ENCODE results near the gene CD7.

Gene CD7

DNA sequence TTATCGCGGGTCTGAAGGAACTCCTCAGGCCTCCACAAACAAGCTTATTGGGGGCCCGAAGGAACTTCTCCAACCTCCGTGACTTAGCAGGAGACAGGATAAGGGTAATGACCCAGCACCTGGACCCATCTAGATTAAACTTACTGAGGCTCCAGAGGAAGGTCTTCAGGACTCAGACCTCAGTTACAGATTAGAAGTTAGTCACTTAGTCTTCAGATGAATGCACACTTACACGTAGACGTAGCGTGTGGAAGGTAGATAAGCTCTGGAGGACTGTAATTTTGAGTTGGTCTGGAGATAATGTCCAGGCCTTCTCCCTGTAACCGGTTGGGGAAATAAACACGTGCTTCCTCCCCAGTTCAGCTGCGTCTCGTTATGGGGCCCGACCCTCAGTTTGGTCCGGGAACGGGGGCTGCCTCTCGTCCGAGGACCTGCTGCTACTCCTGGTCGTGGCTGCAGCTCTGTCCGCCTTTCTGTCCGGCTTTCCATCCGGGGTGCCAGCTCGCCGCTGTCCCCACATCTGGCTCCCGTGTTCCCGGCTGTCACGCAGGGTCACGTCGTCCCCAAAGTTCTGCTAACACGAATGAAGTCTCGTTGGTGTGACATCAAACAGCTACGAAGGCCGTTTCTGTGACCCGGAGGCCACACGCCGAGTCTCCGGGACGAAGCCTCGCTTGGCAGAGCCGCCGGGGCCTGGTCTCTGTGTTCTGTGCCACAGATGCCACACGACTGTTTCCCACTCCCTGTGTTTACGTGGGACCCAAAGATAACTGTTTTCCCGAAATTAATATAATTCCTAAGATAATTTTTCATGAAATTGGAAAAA is 28.0 kb upstream of the CD7 start:
- TF ChIP-seq, protein P1, sequence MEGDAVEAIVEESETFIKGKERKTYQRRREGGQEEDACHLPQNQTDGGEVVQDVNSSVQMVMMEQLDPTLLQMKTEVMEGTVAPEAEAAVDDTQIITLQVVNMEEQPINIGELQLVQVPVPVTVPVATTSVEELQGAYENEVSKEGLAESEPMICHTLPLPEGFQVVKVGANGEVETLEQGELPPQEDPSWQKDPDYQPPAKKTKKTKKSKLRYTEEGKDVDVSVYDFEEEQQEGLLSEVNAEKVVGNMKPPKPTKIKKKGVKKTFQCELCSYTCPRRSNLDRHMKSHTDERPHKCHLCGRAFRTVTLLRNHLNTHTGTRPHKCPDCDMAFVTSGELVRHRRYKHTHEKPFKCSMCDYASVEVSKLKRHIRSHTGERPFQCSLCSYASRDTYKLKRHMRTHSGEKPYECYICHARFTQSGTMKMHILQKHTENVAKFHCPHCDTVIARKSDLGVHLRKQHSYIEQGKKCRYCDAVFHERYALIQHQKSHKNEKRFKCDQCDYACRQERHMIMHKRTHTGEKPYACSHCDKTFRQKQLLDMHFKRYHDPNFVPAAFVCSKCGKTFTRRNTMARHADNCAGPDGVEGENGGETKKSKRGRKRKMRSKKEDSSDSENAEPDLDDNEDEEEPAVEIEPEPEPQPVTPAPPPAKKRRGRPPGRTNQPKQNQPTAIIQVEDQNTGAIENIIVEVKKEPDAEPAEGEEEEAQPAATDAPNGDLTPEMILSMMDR (IDR thresholded peaks at IDR 0.05; ENCODE audit: insufficient read depth, low read depth, low read length, missing control alignments), result no peak
- H3K4me3 ChIP-seq (ENCODE audit: low read depth, low read length), result no peak overlapping the region
- no peak for DNase-seq (ENCODE audit: low read depth)

DNA sequence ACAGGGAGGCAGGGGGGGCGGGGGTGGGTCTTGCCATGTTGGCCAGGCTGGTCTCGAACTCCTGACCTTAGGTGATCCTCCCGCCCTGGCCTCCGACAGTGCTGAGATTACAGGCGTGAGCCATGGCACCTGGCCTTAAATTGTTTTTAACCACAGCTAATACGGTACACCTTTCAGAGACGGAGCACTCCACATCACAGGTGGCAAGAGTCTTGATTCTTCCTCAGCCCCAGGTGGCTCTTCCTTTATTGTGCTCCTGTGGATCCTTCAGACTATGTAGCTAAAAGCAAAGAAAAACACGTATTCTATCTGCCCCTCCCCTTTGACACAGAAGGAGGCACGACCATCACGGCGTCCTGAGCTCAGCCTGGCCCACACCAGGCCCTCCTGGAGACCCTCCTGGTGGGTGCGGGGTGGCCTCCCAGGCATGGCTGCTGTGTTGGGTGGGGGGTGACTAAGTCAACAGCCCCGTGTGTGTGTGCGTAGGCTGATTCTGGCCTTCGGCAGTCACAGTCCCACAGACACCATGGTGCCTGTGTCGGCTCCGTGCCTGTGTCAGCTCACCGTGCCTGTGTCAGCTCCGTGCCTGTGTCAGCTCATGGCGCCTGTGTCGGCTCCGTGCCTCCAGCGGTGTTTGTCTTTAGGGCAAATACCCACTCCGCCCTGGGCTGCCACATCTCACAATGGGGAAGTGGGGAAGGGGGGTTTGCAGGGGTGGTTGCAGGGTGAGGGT is 26.9 kb upstream of the CD7 start:
- TF ChIP-seq, protein P1 (IDR thresholded peaks at IDR 0.05; ENCODE audit: insufficient read depth, low read depth, low read length, missing control alignments), result no peak
- DNase-seq (ENCODE audit: low read depth), result no peak
- H3K4me3 ChIP-seq (ENCODE audit: low read depth, low read length), result no peak overlapping the region

GRCh38 chr17:82343560-82343959 is 26.2 kb upstream of the CD7 start:
- DNase-seq (ENCODE audit: low read depth), result no peak
- H3K4me3 ChIP-seq (ENCODE audit: low read depth, low read length), result no peak overlapping the region
- TF ChIP-seq, protein P1 (IDR thresholded peaks at IDR 0.05; ENCODE audit: insufficient read depth, low read depth, low read length, missing control alignments), result no peak

DNA sequence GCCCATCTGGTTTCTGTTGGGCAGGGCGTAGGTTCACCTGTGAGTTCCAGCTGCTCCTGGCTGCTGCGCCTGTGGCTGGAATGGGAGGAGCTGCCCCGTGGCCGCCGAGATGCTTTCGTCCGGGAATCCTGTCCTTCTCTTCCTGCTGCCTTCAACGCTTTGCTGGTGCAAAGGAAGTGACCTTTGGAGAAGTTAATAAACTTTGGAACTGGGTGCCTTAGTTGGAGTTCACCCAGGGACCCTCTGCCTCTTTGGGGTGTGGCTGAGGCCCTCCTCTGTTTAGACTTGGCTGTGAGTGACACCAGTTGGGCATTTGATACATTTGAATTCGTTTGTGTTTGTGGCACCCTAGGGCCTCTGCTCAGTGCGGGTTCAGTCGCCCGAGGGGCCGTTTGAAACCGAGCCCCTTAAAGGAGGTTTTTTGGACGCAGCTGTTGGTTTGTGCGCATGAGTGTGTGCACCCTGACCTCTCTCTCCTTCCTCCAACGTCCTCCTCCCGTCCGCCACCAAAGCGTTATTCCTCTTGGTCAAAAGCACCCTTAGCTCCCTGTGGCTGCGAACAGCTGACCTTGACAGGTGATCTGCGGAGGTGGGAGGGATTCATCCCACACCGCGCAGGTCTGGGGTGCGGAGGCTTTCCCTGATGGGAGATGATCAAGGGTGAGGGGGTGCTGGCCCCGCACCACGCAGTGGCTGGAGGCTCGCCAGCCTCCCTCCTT is 25.1 kb upstream of the CD7 start:
- TF ChIP-seq, protein P1 (IDR thresholded peaks at IDR 0.05; ENCODE audit: insufficient read depth, low read depth, low read length, missing control alignments), result no peak
- no peak for DNase-seq (ENCODE audit: low read depth)
- H3K4me3 ChIP-seq (ENCODE audit: low read depth, low read length), result no peak overlapping the region

GRCh38 chr17:82339634-82340580 is 22.5 kb upstream of the CD7 start:
- H3K4me3 ChIP-seq (ENCODE audit: low read depth, low read length), result no peak overlapping the region
- no peak for DNase-seq (ENCODE audit: low read depth)
- TF ChIP-seq, protein P1 (IDR thresholded peaks at IDR 0.05; ENCODE audit: insufficient read depth, low read depth, low read length, missing control alignments), result no peak
